ENCODE results near the gene TSEN54.

Gene TSEN54

DNA sequence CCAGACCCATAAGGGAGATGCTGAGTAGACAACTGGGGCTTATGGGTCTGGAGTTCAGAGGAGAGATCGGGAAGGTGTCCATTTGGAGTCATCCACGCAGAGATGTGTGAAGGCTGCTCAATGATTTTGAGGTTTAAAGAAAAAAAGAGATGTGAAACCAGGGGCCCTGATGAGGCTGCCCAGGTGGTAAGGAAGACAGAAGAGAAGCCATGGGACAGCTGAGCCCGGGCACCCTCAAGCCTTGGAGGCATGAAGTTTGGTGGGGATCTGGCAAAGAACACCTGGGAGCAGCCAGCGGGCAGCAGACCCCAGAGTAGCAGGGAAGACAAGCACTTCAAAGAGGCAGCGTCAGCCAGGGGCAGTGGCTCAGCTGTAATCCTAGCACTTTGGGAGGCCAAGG, 50.5 kb downstream of the TSEN54 start:
- no peak for DNase-seq

DNA sequence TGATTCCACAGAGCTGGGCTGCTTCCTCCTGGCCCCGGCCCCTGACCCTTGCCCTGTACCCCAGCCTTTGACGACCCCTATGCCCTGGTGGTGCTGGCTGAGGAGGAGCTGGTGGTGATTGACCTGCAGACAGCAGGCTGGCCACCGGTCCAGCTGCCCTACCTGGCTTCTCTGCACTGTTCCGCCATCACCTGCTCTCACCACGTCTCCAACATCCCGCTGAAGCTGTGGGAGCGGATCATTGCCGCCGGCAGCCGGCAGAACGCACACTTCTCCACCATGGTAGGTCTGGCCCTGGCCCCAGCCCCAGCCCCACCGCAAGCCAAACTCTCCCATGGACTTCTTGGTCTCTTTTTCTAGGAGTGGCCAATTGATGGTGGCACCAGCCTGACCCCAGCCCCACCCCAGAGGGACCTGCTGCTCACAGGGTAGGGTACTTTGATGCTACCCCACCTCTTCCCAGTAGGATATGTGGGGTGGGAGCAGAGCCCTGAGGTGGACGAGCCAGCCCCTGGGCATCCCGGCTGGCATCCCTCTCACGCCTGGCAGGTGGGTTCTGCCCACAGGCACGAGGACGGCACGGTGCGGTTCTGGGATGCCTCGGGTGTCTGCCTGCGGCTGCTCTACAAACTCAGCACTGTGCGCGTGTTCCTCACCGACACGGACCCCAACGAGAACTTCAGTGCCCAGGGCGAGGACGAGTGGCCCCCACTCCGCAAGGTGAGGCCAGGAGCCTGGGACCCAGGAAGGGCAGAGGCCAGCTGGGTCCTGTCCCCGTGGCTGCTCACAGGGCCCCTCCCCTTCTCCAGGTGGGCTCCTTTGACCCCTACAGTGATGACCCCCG, 52.3 kb downstream of the TSEN54 start:
- no peak for DNase-seq

DNA sequence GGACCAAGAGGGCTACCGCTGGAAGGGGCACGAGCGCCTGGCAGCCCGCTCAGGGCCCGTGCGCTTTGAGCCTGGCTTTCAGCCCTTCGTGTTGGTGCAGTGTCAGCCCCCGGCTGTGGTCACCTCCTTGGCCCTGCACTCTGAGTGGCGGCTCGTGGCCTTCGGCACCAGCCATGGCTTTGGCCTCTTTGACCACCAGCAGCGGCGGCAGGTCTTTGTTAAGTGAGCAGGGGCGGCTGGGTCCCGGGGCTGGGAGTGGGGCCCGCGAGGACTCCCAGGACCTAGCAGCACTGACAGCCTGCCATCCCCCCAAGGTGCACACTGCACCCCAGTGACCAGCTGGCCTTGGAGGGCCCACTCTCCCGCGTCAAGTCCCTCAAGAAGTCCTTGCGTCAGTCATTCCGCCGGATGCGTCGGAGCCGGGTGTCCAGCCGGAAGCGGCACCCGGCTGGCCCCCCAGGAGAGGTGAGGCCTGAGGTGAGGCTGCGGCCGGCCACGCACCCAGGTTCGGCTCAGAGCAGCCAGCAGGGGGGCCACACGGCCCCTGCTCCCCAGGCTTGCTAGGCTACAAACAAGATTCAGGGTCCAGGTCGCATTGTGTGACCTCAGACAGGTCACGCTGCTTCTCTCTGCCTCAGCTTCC, 53.8 kb downstream of the TSEN54 start:
- DNase-seq, result no peak

DNA sequence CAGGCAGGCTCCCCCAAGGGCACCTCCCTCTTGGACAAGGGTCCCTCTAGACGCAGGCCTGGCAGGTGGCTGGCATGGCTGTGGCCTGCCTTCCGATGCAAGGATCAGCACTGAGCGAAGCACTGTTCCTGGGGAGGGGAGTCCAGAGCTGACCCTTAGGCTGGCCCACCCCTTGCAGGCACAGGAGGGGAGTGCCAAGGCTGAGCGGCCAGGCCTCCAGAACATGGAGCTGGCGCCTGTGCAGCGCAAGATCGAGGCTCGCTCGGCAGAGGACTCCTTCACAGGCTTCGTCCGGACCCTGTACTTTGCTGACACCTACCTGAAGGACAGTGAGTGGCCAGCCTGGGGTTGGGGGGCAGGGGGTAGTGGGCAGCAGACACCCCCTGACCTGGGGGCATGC, 54.4 kb downstream of the TSEN54 start:
- DNase-seq, result no peak

DNA sequence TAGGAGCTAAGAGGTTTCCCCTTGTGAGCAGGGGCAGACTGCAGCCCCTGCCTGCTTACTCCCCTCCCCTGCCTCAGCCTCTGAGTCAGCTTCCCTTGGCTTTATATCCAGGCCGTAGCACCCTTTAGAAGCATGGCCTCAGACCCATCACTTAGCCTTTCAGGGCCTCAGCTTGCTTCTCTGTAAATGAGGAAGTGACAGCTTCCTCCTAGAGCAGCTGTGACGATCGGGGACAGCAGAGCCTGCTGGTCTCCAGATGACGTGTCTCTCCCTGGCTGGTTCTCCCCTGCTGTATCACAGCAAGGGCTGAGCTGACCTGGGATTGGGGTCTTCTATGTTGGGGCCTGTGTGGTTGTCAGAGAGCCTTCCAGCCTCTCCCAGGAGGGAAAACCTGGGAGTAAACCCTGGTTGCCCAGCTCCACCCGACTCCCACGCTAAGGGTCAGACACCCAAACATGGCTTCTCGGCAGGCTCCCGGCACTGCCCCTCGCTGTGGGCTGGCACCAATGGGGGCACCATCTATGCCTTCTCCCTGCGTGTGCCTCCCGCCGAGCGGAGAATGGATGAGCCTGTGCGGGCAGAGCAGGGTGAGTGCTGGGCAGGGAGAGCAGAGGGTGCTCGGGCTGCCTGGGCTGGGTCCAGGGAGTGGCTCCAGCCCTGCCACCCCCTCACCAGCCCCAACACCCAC, 55.0 kb downstream of the TSEN54 start:
- peak; percentile 21 for DNase-seq

DNA sequence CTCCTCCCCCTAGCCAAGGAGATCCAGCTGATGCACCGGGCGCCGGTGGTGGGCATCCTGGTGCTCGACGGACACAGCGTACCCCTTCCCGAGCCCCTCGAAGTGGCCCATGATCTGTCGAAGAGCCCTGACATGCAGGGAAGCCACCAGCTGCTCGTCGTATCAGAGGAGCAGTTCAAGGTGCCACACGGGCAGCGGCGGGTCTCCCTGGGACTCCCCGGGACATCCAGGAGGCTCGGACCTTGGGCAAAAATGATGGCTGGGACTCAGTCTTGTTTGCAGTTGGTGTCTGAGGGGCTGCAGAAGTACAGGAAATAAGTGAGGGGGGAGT, 55.5 kb downstream of the TSEN54 start:
- DNase-seq, result no peak

DNA sequence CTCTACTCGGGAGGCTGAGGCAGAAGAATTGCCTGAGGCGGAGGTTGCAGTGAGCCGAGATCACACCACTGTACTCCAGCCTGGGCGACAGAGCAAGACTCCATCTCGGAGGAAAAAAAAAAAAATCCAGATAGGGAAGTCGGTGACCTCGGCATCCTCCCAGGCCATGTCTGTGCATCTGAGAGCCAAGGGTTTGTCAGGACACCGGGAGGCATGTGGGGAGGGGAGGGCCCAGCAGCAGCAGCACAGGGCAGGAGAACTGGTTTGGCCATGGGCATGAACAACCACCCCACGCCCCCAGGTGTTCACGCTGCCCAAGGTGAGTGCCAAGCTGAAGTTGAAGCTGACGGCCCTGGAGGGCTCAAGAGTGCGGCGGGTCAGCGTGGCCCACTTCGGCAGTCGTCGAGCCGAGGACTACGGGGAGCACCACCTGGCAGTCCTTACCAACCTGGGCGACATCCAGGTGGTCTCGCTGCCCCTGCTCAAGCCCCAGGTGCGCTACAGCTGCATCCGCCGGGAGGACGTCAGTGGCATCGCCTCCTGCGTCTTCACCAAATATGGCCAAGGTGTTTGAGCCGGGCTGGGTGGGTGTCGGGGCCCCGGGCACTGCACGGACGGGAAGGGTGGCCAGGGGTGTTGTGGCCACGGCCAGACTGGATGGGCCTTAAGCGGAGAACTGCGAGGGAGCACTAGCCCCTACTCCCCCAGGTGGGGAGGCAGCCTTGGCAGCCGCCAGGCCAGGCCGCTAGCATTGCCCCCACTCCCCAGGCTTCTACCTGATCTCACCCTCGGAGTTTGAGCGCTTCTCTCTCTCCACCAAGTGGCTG, 56.6 kb downstream of the TSEN54 start:
- DNase-seq, result no peak

DNA sequence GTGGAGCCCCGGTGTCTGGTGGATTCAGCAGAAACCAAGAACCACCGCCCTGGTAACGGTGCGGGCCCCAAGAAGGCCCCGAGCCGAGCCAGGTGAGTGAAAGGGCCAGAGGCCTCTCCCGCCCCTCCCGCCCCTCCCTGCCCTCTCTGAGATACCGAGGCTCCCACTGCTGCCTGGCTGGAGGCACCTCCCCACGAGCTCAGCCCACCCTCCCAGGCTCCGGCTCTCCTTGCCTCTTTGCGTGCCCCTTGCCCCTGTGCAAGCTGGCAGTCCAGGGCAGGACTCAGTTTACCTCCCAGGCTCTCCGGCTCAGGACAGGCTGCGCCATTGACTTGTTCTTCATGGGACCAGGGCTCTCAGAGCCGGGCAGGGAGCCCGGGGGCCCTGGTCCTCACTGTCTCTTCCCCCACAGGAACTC, 57.2 kb downstream of the TSEN54 start:
- DNase-seq, result no peak

DNA sequence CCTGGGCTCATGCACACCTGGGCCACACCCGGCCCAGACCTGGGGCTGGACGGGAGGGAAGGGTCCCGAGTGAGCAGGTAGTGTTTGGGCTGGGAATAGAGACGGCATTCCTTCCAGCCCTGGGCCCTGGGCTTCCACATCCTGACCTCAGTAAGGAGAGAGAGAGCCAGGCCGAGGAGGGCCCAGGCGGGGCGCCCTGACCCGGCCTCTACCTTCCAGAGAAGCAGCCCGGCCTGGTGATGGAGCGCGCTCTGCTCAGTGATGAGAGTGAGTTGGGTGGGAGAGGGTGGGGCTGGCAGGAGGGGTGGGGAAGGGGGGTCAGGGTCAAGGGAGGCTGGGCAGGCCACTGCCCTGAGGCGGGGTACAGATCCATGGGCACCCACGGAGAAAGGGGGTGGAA, 57.7 kb downstream of the TSEN54 start:
- no peak for DNase-seq
